Progenitor cell of endocrine pancreas (in vitro differentiated cells): ENCODE results near the gene SNRPA1. TPM values are rescaled to one million over a fixed set of nuclear protein-coding genes. Genes with fewer than 3 reads are reported as not detected.

Experiments
- DNase-seq: peaks from one replicate; pipeline ENCODE4 v3.0.0; 2021; ENCODE audit warnings: low spot score; ENCODE audit not compliant: unreplicated experiment
- H3K27ac Mint-ChIP-seq: 2 replicates; pipeline ENCODE4 v1.8.0; 2021; ENCODE audit warnings: mild to moderate bottlenecking, moderate library complexity, mixed read lengths
- H3K27me3 Mint-ChIP-seq: 2 replicates; pipeline ENCODE4 v1.8.0; 2021; ENCODE audit warnings: mixed read lengths
- H3K36me3 Mint-ChIP-seq: 2 replicates; pipeline ENCODE4 v1.8.0; 2022; ENCODE audit warnings: mixed read lengths; ENCODE audit not compliant: insufficient read depth
- H3K4me1 Mint-ChIP-seq: 2 replicates; pipeline ENCODE4 v1.8.0; 2021; ENCODE audit warnings: low read depth, mixed read lengths
- H3K4me3 Mint-ChIP-seq: 2 replicates; pipeline ENCODE4 v1.8.0; 2021; ENCODE audit warnings: low read depth, mild to moderate bottlenecking, moderate library complexity, mixed read lengths
- H3K9me3 Mint-ChIP-seq: 2 replicates; pipeline ENCODE4 v1.8.0; 2021; ENCODE audit warnings: low read depth, mixed read lengths
- total RNA-seq: library from RNA; stranded (reverse); gene quantifications from 2 replicates; pipeline ENCODE4 v1.2.1, GENCODE V29; 2021
- TF ChIP-seq, protein P1 (sequence below): fragments of 200-600 bp; sonication (generic); IDR thresholded peaks from one replicate; pipeline ENCODE4 v1.5.0; 2021; ENCODE audit warnings: antibody characterized with exemption, mild to moderate bottlenecking; ENCODE audit not compliant: unreplicated experiment

SNRPA1 gene
- total RNA-seq, 1 donor from 2014 or later = 78.6 TPM

DNA sequence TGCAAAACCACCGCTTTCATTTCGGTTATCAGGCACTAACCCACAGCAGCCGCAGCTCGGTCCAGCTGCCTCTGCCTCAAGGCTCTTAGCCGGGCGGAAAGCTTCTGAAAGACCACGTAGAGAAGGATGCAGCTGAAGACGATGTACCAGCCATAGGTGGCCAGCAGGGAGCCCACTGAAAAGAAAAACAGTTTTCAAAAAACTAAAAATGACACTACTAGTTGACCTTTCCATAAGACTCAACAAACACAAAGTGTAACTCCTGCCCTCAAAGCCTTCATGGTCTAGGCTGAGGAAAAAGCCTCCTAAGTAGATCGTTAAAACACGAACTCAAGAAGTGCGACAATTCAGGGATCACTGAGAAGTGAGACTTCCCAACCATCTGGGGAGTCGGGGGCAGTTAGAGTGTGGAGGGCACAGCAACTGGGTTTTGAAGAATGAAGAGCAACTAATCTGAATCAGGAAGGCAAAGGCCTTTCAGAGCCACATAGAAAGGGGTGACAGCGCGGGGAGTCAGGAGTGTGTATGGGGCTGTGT lies 18.5 kb downstream of the SNRPA1 start:
- peaks cover 6% of the 10 kb centered on the region for H3K4me1 Mint-ChIP-seq
- no peak for DNase-seq
- TF ChIP-seq, protein P1, sequence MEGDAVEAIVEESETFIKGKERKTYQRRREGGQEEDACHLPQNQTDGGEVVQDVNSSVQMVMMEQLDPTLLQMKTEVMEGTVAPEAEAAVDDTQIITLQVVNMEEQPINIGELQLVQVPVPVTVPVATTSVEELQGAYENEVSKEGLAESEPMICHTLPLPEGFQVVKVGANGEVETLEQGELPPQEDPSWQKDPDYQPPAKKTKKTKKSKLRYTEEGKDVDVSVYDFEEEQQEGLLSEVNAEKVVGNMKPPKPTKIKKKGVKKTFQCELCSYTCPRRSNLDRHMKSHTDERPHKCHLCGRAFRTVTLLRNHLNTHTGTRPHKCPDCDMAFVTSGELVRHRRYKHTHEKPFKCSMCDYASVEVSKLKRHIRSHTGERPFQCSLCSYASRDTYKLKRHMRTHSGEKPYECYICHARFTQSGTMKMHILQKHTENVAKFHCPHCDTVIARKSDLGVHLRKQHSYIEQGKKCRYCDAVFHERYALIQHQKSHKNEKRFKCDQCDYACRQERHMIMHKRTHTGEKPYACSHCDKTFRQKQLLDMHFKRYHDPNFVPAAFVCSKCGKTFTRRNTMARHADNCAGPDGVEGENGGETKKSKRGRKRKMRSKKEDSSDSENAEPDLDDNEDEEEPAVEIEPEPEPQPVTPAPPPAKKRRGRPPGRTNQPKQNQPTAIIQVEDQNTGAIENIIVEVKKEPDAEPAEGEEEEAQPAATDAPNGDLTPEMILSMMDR = peak; percentile 57
- H3K36me3 Mint-ChIP-seq = peaks cover 24% of the 10 kb centered on the region
- peak overlapping the region; percentile 93 for H3K4me3 Mint-ChIP-seq
- H3K27me3 Mint-ChIP-seq = no peaks in the 10 kb centered on the region
- H3K9me3 Mint-ChIP-seq = no peaks in the 10 kb centered on the region
- H3K27ac Mint-ChIP-seq = peak overlapping the region; percentile 95

DNA sequence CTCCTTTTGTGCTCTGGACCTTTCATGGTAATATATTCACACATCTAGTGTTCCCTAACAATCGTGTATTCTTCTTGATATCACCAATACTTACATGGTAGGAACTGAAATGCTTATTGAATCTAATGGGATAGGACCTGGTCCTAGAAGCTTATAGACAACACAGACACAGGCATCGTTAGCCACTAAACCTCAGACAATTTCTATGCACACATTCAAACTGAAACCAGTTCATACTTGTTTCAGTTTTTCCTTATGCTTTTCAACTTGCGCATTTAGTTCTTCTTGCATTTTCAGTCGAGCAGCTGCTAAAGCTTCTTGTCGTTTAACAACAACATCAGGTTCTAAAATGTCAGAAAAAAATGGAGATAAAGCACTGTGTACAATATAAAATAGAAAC lies 20.0 kb downstream of the SNRPA1 start:
- no peaks in the 10 kb centered on the region for H3K9me3 Mint-ChIP-seq
- DNase-seq = no peak
- H3K4me3 Mint-ChIP-seq = no peak overlapping the region
- H3K27me3 Mint-ChIP-seq = no peaks in the 10 kb centered on the region
- peaks cover 27% of the 10 kb centered on the region for H3K36me3 Mint-ChIP-seq
- TF ChIP-seq, protein P1 = no peak
- H3K27ac Mint-ChIP-seq = no peak overlapping the region
- peaks cover 6% of the 10 kb centered on the region for H3K4me1 Mint-ChIP-seq

DNA sequence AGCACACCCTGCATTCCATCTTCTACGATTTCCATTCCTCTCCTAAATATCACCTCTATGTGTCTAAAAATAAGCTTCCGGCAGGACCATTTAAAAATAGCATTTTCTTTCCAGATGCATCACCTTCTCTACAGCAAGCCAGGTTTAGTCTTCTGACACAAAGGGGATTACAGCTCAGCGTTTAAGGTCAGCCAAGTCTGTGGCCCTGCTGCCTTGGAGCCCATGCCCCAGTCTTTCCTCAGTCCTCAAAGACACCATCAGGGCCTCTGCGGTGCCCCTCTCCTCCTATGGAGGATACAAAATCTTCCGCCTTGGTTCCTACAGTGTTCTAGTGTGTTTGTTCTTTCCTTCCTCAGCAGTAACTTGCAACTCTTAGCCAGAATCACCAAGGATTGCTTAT lies 21.5 kb downstream of the SNRPA1 start:
- no peaks in the 10 kb centered on the region for H3K9me3 Mint-ChIP-seq
- no peak overlapping the region for H3K27ac Mint-ChIP-seq
- peaks cover 32% of the 10 kb centered on the region for H3K36me3 Mint-ChIP-seq
- H3K4me3 Mint-ChIP-seq = no peak overlapping the region
- H3K27me3 Mint-ChIP-seq = no peaks in the 10 kb centered on the region
- TF ChIP-seq, protein P1 = no peak
- no peak for DNase-seq
- H3K4me1 Mint-ChIP-seq = peaks cover 6% of the 10 kb centered on the region

DNA sequence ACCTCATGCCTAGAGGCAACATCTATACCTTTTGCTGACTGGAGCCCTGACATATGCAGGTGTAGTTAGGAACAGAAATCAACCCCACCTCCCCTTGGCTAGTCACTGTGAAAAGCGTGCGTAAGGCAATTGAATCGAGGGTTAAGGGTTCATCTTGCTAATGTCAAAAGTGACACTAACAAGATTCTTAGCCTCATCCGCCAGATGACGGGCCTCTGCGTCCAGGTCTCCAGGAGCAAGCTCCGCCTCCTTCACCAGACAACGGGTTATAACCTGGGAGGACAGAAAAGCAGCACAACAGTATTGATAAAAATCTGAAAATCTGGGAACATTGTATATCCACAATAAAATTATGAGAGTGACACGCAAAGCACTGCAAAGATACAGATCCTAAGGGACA lies 22.5 kb downstream of the SNRPA1 start:
- no peaks in the 10 kb centered on the region for H3K27me3 Mint-ChIP-seq
- no peaks in the 10 kb centered on the region for H3K9me3 Mint-ChIP-seq
- no peak overlapping the region for H3K27ac Mint-ChIP-seq
- DNase-seq = no peak
- H3K36me3 Mint-ChIP-seq = peaks cover 32% of the 10 kb centered on the region
- TF ChIP-seq, protein P1 = no peak
- no peak overlapping the region for H3K4me3 Mint-ChIP-seq
- H3K4me1 Mint-ChIP-seq = peaks cover 4% of the 10 kb centered on the region

DNA sequence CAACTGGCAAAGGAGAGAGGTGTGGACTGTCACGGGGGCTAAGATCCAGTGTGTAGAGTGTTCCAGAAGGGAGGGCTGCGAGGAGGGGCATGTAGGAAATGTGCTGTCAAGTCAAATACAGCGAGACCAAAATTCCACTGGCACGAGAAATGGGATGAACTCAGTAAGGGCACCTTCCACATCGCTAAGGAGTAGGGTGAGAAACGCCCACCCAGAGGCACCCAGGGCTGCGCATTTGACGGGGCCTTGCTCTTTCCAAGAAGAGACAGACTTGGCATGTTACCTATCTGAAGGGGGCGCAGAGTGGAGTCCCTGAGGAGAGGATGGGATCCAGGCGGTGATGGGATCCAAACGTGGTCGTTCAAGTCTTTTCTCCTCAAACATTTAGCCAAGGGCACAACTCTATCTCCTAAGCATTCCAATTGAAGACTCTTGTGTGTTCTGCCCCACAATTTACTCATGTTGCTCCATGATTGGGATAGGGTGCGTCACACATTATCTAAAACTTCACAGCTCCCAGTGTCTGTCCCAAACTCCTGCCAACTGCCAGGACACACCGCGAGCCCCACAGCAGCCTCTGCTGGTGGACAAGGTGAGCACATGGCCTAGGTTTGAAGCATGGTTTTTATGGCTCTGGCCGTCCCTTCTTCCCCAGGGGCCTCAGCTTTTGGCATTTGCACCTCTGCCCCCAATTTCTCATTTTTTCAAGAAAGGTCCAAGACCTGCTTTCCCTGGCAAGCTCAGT lies 25.4 kb downstream of the SNRPA1 start:
- H3K27me3 Mint-ChIP-seq = no peaks in the 10 kb centered on the region
- no peak overlapping the region for H3K4me3 Mint-ChIP-seq
- DNase-seq = no peak
- H3K9me3 Mint-ChIP-seq = no peaks in the 10 kb centered on the region
- no peaks in the 10 kb centered on the region for H3K4me1 Mint-ChIP-seq
- H3K36me3 Mint-ChIP-seq = peaks cover 28% of the 10 kb centered on the region
- H3K27ac Mint-ChIP-seq = no peak overlapping the region
- TF ChIP-seq, protein P1 = peak; percentile 46
